Measurements from ENCODE around the gene LHX6. TPM values are rescaled to one million over a fixed set of nuclear protein-coding genes. Genes with fewer than 3 reads are reported as not detected.

The LHX6 gene
- total and polyA plus RNA-seq, 2 of the 13 experiments (the other 11 are each of a cell fraction or from before 2014, with no cell fraction given) = 1.1 to 1.3 TPM

- FAIRE-seq (no peak), ATAC-seq (no peak), DNase-seq (ENCODE audit: low spot score) (no peak)
- Histone ChIP-seq H3K36me3 (replicated peaks in 1 of 2; ENCODE audit: control insufficient read depth in 1 of 2, insufficient read depth in 2 of 2, low read length in 2 of 2) (peaks cover 14 to 32% of the 10 kb centered on the region in 2 experiments; a peak in 4 of 5 replicates), H3K79me2 (ENCODE audit: insufficient read depth, low read length) (peaks cover 2% of the 10 kb centered on the region), H4K20me1 (ENCODE audit: insufficient read depth, low read length) (no peaks in the 10 kb centered on the region), H3K4me1 (ENCODE audit: insufficient read depth, low read length) (peaks cover 4% of the 10 kb centered on the region), H3K4me3 (replicated peaks in 1 of 3; ENCODE audit: insufficient read depth in 1 of 3, low read depth in 2 of 3, low read length in 3 of 3) (no peak overlapping the region), H3K9me3 (ENCODE audit: low read length) (no peaks in the 10 kb centered on the region), H2AFZ (ENCODE audit: low read length) (no peak overlapping the region), H3K27me3 (ENCODE audit: control insufficient read depth in 1 of 2, insufficient read depth in 2 of 2, low read length in 2 of 2) (no peaks in the 10 kb centered on the region), H3K4me2 (ENCODE audit: low read depth, low read length) (no peak overlapping the region), H3K27ac (ENCODE audit: extremely low read length, insufficient read depth, low read length) (no peak overlapping the region), H3K9ac (ENCODE audit: insufficient read depth, low read depth, low read length) (no peak overlapping the region)
- in situ Hi-C loops (cut with HindIII; ENCODE audit: extremely low pct_ligation_motif_present, low pct_unique_long_range_greater_than_20kb) = no loop called here
- TF ChIP-seq SOX5 (CRISPR knock-in tag; IDR thresholded peaks at IDR 0.05; ENCODE audit: borderline replicate concordance) (no peak), BATF2 (CRISPR knock-in tag; IDR thresholded peaks at IDR 0.05) (no peak), TFDP1 (CRISPR knock-in tag; IDR thresholded peaks at IDR 0.05; ENCODE audit: borderline replicate concordance) (no peak), ZBTB46 (CRISPR knock-in tag; IDR thresholded peaks at IDR 0.05; ENCODE audit: borderline replicate concordance) (no peak), ZNF512B (CRISPR knock-in tag; IDR thresholded peaks at IDR 0.05; ENCODE audit: borderline replicate concordance) (no peak), ZNF607 (CRISPR knock-in tag; IDR thresholded peaks at IDR 0.05; ENCODE audit: borderline replicate concordance) (no peak), CHD4 (IDR thresholded peaks at IDR 0.05; ENCODE audit: borderline replicate concordance, low read length) (no peak), ZNF674 (CRISPR knock-in tag; IDR thresholded peaks at IDR 0.05; ENCODE audit: low read depth) (no peak), ZNF740 (CRISPR knock-in tag; IDR thresholded peaks at IDR 0.05) (no peak), BHLHE40 (IDR thresholded peaks at IDR 0.05; ENCODE audit: low read length) (no peak)
- TF ChIP-seq, protein P1, sequence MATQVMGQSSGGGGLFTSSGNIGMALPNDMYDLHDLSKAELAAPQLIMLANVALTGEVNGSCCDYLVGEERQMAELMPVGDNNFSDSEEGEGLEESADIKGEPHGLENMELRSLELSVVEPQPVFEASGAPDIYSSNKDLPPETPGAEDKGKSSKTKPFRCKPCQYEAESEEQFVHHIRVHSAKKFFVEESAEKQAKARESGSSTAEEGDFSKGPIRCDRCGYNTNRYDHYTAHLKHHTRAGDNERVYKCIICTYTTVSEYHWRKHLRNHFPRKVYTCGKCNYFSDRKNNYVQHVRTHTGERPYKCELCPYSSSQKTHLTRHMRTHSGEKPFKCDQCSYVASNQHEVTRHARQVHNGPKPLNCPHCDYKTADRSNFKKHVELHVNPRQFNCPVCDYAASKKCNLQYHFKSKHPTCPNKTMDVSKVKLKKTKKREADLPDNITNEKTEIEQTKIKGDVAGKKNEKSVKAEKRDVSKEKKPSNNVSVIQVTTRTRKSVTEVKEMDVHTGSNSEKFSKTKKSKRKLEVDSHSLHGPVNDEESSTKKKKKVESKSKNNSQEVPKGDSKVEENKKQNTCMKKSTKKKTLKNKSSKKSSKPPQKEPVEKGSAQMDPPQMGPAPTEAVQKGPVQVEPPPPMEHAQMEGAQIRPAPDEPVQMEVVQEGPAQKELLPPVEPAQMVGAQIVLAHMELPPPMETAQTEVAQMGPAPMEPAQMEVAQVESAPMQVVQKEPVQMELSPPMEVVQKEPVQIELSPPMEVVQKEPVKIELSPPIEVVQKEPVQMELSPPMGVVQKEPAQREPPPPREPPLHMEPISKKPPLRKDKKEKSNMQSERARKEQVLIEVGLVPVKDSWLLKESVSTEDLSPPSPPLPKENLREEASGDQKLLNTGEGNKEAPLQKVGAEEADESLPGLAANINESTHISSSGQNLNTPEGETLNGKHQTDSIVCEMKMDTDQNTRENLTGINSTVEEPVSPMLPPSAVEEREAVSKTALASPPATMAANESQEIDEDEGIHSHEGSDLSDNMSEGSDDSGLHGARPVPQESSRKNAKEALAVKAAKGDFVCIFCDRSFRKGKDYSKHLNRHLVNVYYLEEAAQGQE (IDR thresholded peaks at IDR 0.05; ENCODE audit: borderline replicate concordance in 1 of 2, low read depth in 1 of 2, low read length in 2 of 2) = no peak
- WGBS (ENCODE audit: low lambda C conversion rate) = 95% methylated on average over 5 of the region's 5 CpGs
- ChIA-PET POLR2A (no interaction called here), CTCF (ENCODE audit: low intra/inter-chr PET ratio, low total read pairs) (no interaction called here)
- no TSS peak for BruUV-seq (replicated peaks)
- intact Hi-C loops (cut with micrococcal nuclease; ENCODE audit: unreplicated experiment) = no loop called here
Observed at GRCh38 chr9:122256206-122256605, 27.4 kb upstream of the LHX6 start.

Measured in HepG2 (cell line).